Tibial artery (tissue), 4 donors: ENCODE measurements around the gene PACS2.

Experiments used
- DNase-seq, 2 donors: peaks; one replicate each; pipeline ENCODE4 v3.0.0-alpha.2; 2019
- H3K27ac ChIP-seq, 2 donors: fragments of 200-600 bp; sonication (generic) in 1 of 2; 1 replicate in 1 of 2; 2 replicates in 1 of 2; pipeline ENCODE4 v1.5.1; 2018 to 2019; ENCODE audit warnings: mild to moderate bottlenecking in 1 of 2
- H3K27me3 ChIP-seq, 2 donors: fragments of 200-600 bp; sonication (generic) in 1 of 2; one replicate each; pipeline versions ENCODE4 v1.5.1 to v1.6.0; 2016 to 2019
- H3K36me3 ChIP-seq, 3 donors: fragments of 200-600 bp; sonication (generic) in 2 of 3; one replicate each; pipeline ENCODE4 v1.5.1; 2016 to 2019; ENCODE audit warnings: mild to moderate bottlenecking in 2 of 3
- H3K4me1 ChIP-seq, 4 donors: fragments of 200-600 bp; sonication (generic) in 2 of 4; 1 replicate in 3 of 4; 2 replicates in 1 of 4; pipeline ENCODE4 v1.5.1; 2016 to 2019
- H3K4me3 ChIP-seq, 2 donors: fragments of 200-600 bp; sonication (generic) in 1 of 2; 1 replicate in 1 of 2; 2 replicates in 1 of 2; pipeline ENCODE4 v1.5.1; 2018 to 2019; ENCODE audit warnings: mild to moderate bottlenecking in 2 of 2
- H3K9me3 ChIP-seq, 3 donors: fragments of 200-600 bp; sonication (generic) in 1 of 3; one replicate each; pipeline ENCODE4 v1.5.1; 2016 to 2019
- CTCF ChIP-seq, 2 experiments: fragments of 200-600 bp in 1 of 2; fragments of 450-650 bp in 1 of 2; IDR thresholded peaks; one replicate each; pipeline ENCODE4 v1.5.1; 2017 to 2019; ENCODE audit warnings: antibody characterized with exemption in 2 of 2, mild to moderate bottlenecking in 1 of 2, moderate library complexity in 1 of 2
- intact Hi-C: fragments of 100-400 bp; cut with DNase I; formaldehyde crosslinking; loops from one replicate; pipeline ENCODE4 v1.15.0; 2023; ENCODE audit warnings: low total_unique reads

The PACS2 gene

GRCh38 chr14:105378199-105378598 lies 63.7 kb downstream of the PACS2 start:
- no peaks in the 10 kb centered on the region for H3K27me3 ChIP-seq
- H3K36me3 ChIP-seq: peaks cover 12 to 42% (median 42%) of the 10 kb centered on the region in 3 donors
- no peak overlapping the region for H3K4me3 ChIP-seq
- H3K4me1 ChIP-seq: no peaks in the 10 kb centered on the region
- no peak overlapping the region for H3K27ac ChIP-seq
- TF ChIP-seq CTCF (IDR thresholded peaks at IDR 0.05): no peak
- H3K9me3 ChIP-seq: no peaks in the 10 kb centered on the region
- intact Hi-C loops: no loop called here
- DNase-seq: no peak

GRCh38 chr14:105378873-105379685 lies 64.5 kb downstream of the PACS2 start:
- Histone ChIP-seq H3K9me3 (no peaks in the 10 kb centered on the region), H3K4me1 (no peaks in the 10 kb centered on the region), H3K27ac (no peak overlapping the region), H3K36me3 (peaks cover 18 to 50% (median 50%) of the 10 kb centered on the region in 3 donors), H3K27me3 (no peaks in the 10 kb centered on the region), H3K4me3 (no peak overlapping the region)
- no peak for TF ChIP-seq CTCF (IDR thresholded peaks at IDR 0.05)
- DNase-seq: no peak
- intact Hi-C loops: no loop called here

- H3K9me3 ChIP-seq: no peaks in the 10 kb centered on the region
- no peak for TF ChIP-seq CTCF (IDR thresholded peaks at IDR 0.05)
- intact Hi-C loops: no loop called here
- H3K36me3 ChIP-seq: peaks cover 24 to 59% (median 58%) of the 10 kb centered on the region in 3 donors
- H3K27ac ChIP-seq: no peak overlapping the region
- DNase-seq: no peak
- H3K4me3 ChIP-seq: no peak overlapping the region
- H3K27me3 ChIP-seq: no peaks in the 10 kb centered on the region
- H3K4me1 ChIP-seq: no peaks in the 10 kb centered on the region
Measured at GRCh38 chr14:105379946-105380345, 65.4 kb downstream of the PACS2 start.

GRCh38 chr14:105380756-105381155 lies 66.2 kb downstream of the PACS2 start:
- intact Hi-C loops: no loop called here
- no peaks in the 10 kb centered on the region for H3K27me3 ChIP-seq
- H3K4me1 ChIP-seq: no peaks in the 10 kb centered on the region
- peaks cover 29 to 67% (median 65%) of the 10 kb centered on the region in 3 donors for H3K36me3 ChIP-seq
- DNase-seq: no peak
- no peak overlapping the region for H3K4me3 ChIP-seq
- H3K9me3 ChIP-seq: no peaks in the 10 kb centered on the region
- no peak for TF ChIP-seq CTCF (IDR thresholded peaks at IDR 0.05)
- H3K27ac ChIP-seq: no peak overlapping the region

GRCh38 chr14:105381446-105382342 lies 67.1 kb downstream of the PACS2 start:
- H3K27me3 ChIP-seq: no peaks in the 10 kb centered on the region
- intact Hi-C loops: no loop called here
- no peak overlapping the region for H3K4me3 ChIP-seq
- no peaks in the 10 kb centered on the region for H3K9me3 ChIP-seq
- TF ChIP-seq CTCF (IDR thresholded peaks at IDR 0.05): no peak
- DNase-seq: no peak
- H3K27ac ChIP-seq: no peak overlapping the region
- no peaks in the 10 kb centered on the region for H3K4me1 ChIP-seq
- peaks cover 29 to 77% (median 71%) of the 10 kb centered on the region in 3 donors for H3K36me3 ChIP-seq
